Keratinocyte (primary cell): Measurements from ENCODE around the gene IGFLR1. TPM values are rescaled to one million over a fixed set of nuclear protein-coding genes. Genes with fewer than 3 reads are reported as not detected.
A peak's percentile ranks its signal among the peaks of the same experiment; 100 is the strongest.

Source experiments
- DNase-seq: peaks from one replicate; pipeline ENCODE4 v3.0.0-alpha.2; 2011; ENCODE audit warnings: low read depth, missing footprints, low spot score
- FAIRE-seq: peaks from 2 replicates; lab custom pipeline; 2011; peaks lifted over from hg19 to GRCh38; lab: Jason Lieb, UNC
- H2AFZ ChIP-seq: 2 replicates; pipeline ENCODE4 v1.6.0; 2012; ENCODE audit warnings: low read length, control low read depth, inconsistent platforms; ENCODE audit not compliant: control insufficient read depth
- H3K27ac ChIP-seq: 2 replicates; pipeline ENCODE4 v1.5.1; 2011; ENCODE audit warnings: low read length; ENCODE audit not compliant: control insufficient read depth, insufficient read depth
- H3K27me3 ChIP-seq: 3 replicates; pipeline ENCODE4 v1.6.0; 2011; ENCODE audit warnings: low read length; ENCODE audit not compliant: control insufficient read depth, insufficient read depth; ENCODE audit errors: extremely low read depth
- H3K36me3 ChIP-seq, 2 experiments: 2 replicates in 1 of 2; 3 replicates in 1 of 2; pipeline ENCODE4 v1.5.1; 2011; ENCODE audit warnings: low read length in 2 of 2, mild to moderate bottlenecking in 1 of 2; ENCODE audit not compliant: control insufficient read depth in 2 of 2, insufficient read depth in 2 of 2; ENCODE audit errors: extremely low read depth in 1 of 2
- H3K4me1 ChIP-seq: 3 replicates; pipeline ENCODE4 v1.5.1; 2011; ENCODE audit warnings: low read length; ENCODE audit not compliant: control insufficient read depth, insufficient read depth; ENCODE audit errors: extremely low read depth
- H3K4me2 ChIP-seq: 3 replicates; pipeline ENCODE4 v1.6.0; 2011; ENCODE audit warnings: low read depth, low read length; ENCODE audit not compliant: control insufficient read depth, insufficient read depth; ENCODE audit errors: extremely low read depth
- H3K4me3 ChIP-seq, 3 experiments: fragments of 200-600 bp in 1 of 3; sonication (generic) in 1 of 3; 2 replicates in 2 of 3; 3 replicates in 1 of 3; pipeline ENCODE4 v1.5.1; 2011 to 2016; ENCODE audit warnings: low read length in 3 of 3, mild to moderate bottlenecking in 3 of 3, control low read depth in 2 of 3, inconsistent platforms in 1 of 3, low read depth in 1 of 3, mixed read lengths in 1 of 3, mixed run types in 1 of 3, moderate library complexity in 1 of 3; ENCODE audit not compliant: control insufficient read depth in 2 of 3, insufficient read depth in 2 of 3; ENCODE audit errors: extremely low read depth in 1 of 3
- H3K79me2 ChIP-seq: 2 replicates; pipeline ENCODE4 v1.6.0; 2012; ENCODE audit warnings: low read length; ENCODE audit not compliant: control insufficient read depth, insufficient read depth
- H3K9ac ChIP-seq: 3 replicates; pipeline ENCODE4 v1.6.0; 2011; ENCODE audit warnings: low read length; ENCODE audit not compliant: control insufficient read depth, insufficient read depth; ENCODE audit errors: extremely low read depth
- H3K9me1 ChIP-seq: 3 replicates; pipeline ENCODE4 v1.6.0; 2011; ENCODE audit warnings: low read length; ENCODE audit not compliant: control insufficient read depth, insufficient read depth; ENCODE audit errors: extremely low read depth
- H3K9me3 ChIP-seq: 2 replicates; pipeline ENCODE4 v1.5.1; 2012; ENCODE audit warnings: low read depth, low read length; ENCODE audit not compliant: control insufficient read depth
- H4K20me1 ChIP-seq: 3 replicates; pipeline ENCODE4 v1.6.0; 2011; ENCODE audit warnings: low read length; ENCODE audit not compliant: control insufficient read depth, insufficient read depth; ENCODE audit errors: extremely low read depth
- CTCF ChIP-seq, 3 experiments: IDR thresholded peaks in 1 of 3; conservative IDR thresholded peaks in 1 of 3; optimal IDR thresholded peaks in 1 of 3; 2 replicates in 2 of 3; 3 replicates in 1 of 3; pipeline versions ENCODE3 to v1.5.1; 2011; ENCODE audit warnings: low read length in 3 of 3, mild to moderate bottlenecking in 3 of 3, moderate library complexity in 2 of 3, control low read depth in 1 of 3, inconsistent platforms in 1 of 3; ENCODE audit not compliant: insufficient read depth in 2 of 3; ENCODE audit errors: extremely low read depth in 1 of 3
- EZH2 ChIP-seq: IDR thresholded peaks from one replicate; pipeline ENCODE4 v1.6.1; 2012; ENCODE audit warnings: inconsistent platforms, mild to moderate bottlenecking, low read length, moderate library complexity
- dilution Hi-C: fragments of 300-500 bp; cut with MboI; formaldehyde crosslinking; loops from one replicate; pipeline ENCODE4 v1.7.0; 2020; ENCODE audit warnings: low sequenced_read_pairs; ENCODE audit not compliant: extremely low pct_ligation_motif_present
- polyA plus RNA-seq, 5 experiments: library from polyadenylated mRNA; depleted of rRNA in 3 of 5; stranded (reverse) in 3 of 5; stranded (forward) in 1 of 5; unstranded in 1 of 5; fragments of >200 nt; gene quantifications; 1 replicate in 1 of 5; 2 replicates in 3 of 5; 3 replicates in 1 of 5; pipeline versions ENCODE4 v1.2.1 to v1.2.3, GENCODE V29; 2011 to 2012; ENCODE audit warnings: missing spikeins in 2 of 5, low read depth in 1 of 5, low replicate concordance in 1 of 5

Gene IGFLR1
- polyA plus RNA-seq, 1 donor (not counting 4 experiments of a cell fraction or from before 2014, with no cell fraction given), result 0.34 TPM

- Histone ChIP-seq H3K9ac (no peak overlapping the region), H3K36me3 (peaks cover 13 to 23% of the 10 kb centered on the region in 2 experiments), H3K4me3 (no peak overlapping the region), H3K9me1 (no peaks in the 10 kb centered on the region), H3K9me3 (no peaks in the 10 kb centered on the region), H3K27ac (no peak overlapping the region), H3K4me2 (no peak overlapping the region), H3K27me3 (no peaks in the 10 kb centered on the region), H2AFZ (no peak overlapping the region), H3K79me2 (peaks cover 28% of the 10 kb centered on the region), H4K20me1 (no peaks in the 10 kb centered on the region), H3K4me1 (peaks cover 21% of the 10 kb centered on the region)
- FAIRE-seq (no peak), DNase-seq (no peak)
- dilution Hi-C loops, result no loop called here
- TF ChIP-seq CTCF (optimal IDR thresholded peaks at IDR 0.05 in 1 of 3, IDR thresholded peaks at IDR 0.05 in 1 of 3, conservative IDR thresholded peaks at IDR 0.05 in 1 of 3; ENCODE audit: extremely low read depth in 1 of 3, insufficient read depth in 2 of 3, low read length in 3 of 3) (no peak), EZH2 (no peak)
These were observed 7.9 kb upstream of the IGFLR1 start for GRCh38 chr19:35750167-35750566.

- TF ChIP-seq EZH2 (no peak), CTCF (optimal IDR thresholded peaks at IDR 0.05 in 1 of 3, IDR thresholded peaks at IDR 0.05 in 1 of 3, conservative IDR thresholded peaks at IDR 0.05 in 1 of 3; ENCODE audit: extremely low read depth in 1 of 3, insufficient read depth in 2 of 3, low read length in 3 of 3) (no peak)
- DNase-seq, result peak; percentile 98
- H2AFZ ChIP-seq, result peak within 1 kb of the TSS; percentile 92
These were observed 6.1 kb upstream of the IGFLR1 start, which contains the start of gene LIN37 for GRCh38 chr19:35748106-35749020. TSS of gene LIN37 (plus strand) at chr19:35748576. CDS start at chr19:35748725, 149 bp downstream.

More at GRCh38 chr19:35748106-35749020, 6.1 kb upstream of the IGFLR1 start, which contains the start of gene LIN37:
- peak within 1 kb of the TSS; percentile 89 to 100 (median 98) for H3K4me3 ChIP-seq
- no peaks in the 10 kb centered on the region for H4K20me1 ChIP-seq
- H3K9me1 ChIP-seq, result no peaks in the 10 kb centered on the region
- peak within 1 kb of the TSS; percentile 95 for H3K4me2 ChIP-seq
- no peaks in the 10 kb centered on the region for H3K27me3 ChIP-seq
- peaks cover 30% of the 10 kb centered on the region for H3K79me2 ChIP-seq
- H3K9ac ChIP-seq, result peak within 1 kb of the TSS; percentile 97
- H3K36me3 ChIP-seq, result peaks cover 11 to 14% of the 10 kb centered on the region in 2 experiments
- H3K9me3 ChIP-seq, result no peaks in the 10 kb centered on the region
- peaks cover 25% of the 10 kb centered on the region for H3K4me1 ChIP-seq
- dilution Hi-C loops, result no loop called here
- FAIRE-seq, result peak; percentile 84
- H3K27ac ChIP-seq, result peak within 1 kb of the TSS; percentile 91
